ENCODE measurements around the gene SLC28A2.

DNA sequence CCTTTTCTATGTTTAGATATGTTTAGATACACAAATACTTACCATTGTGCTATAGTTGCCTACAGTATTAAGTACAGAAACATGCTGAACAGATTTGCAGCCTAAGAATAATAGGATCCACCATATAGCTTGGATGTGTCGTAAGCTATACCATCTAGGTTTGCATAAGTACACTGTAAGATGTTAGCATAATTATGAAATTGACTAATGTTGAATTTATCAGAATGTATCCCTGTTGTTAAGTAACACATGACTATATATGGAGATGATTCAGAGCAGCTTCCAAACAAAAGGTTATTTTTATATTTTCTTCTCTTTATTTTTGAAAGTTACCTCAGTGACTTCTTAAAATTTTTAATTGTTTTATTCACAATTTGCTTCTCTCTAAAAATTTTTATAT is 2.4 kb downstream of the SLC28A2 start:
- TF ChIP-seq CTCF (IDR thresholded peaks at IDR 0.05; ENCODE audit: insufficient read depth, low read depth, low read length) (no peak), EZH2 (IDR thresholded peaks at IDR 0.05; ENCODE audit: insufficient read depth, low read length) (no peak)

Data from astrocyte (in vitro differentiated cells and primary cell).